GM12878 (cell line): Measurements from ENCODE around the gene HTRA2. TPM values are rescaled to one million over a fixed set of nuclear protein-coding genes. Genes with fewer than 3 reads are reported as not detected.

ENCODE experiments used
- ESRRA ChIP-seq: IDR thresholded peaks from 2 replicates; pipeline ENCODE4 v1.6.1; 2012; ENCODE audit warnings: mild to moderate bottlenecking, low read length, improper control_type of control experiment
- FOXK2 ChIP-seq: fragments of 450-650 bp; IDR thresholded peaks from 2 replicates; pipeline ENCODE4 v1.6.1; 2017; ENCODE audit warnings: mild to moderate bottlenecking, moderate library complexity
- GABPA ChIP-seq: IDR thresholded peaks from 2 replicates; pipeline ENCODE4 v1.6.1; 2014; ENCODE audit warnings: antibody characterized with exemption, low read depth, mild to moderate bottlenecking, inconsistent platforms
- JUND ChIP-seq: IDR thresholded peaks from 2 replicates; pipeline ENCODE4 v1.6.1; 2012; ENCODE audit warnings: low read depth, mild to moderate bottlenecking, low read length, improper control_type of control experiment, moderate library complexity
- NFIC ChIP-seq: IDR thresholded peaks from 2 replicates; pipeline ENCODE4 v1.6.1; 2012; ENCODE audit warnings: low read depth, mild to moderate bottlenecking, inconsistent platforms, low read length, moderate library complexity
- SPI1 ChIP-seq: IDR thresholded peaks from 2 replicates; pipeline ENCODE4 v1.6.1; 2011; ENCODE audit warnings: low read depth, mild to moderate bottlenecking, low read length, moderate library complexity, borderline replicate concordance; ENCODE audit not compliant: insufficient read depth
- polyA plus RNA-seq, 11 experiments: library from polyadenylated mRNA; depleted of rRNA in 4 of 11; unstranded in 6 of 11; stranded (reverse) in 5 of 11; fragments of >200 nt; fragmentation: Nextera tagmentation in 4 of 11; fragmentation: Illumina TruSeq in 1 of 11; extraction: Ambion mirVana in 4 of 11; extraction: Trizol in 1 of 11; gene quantifications; 1 replicate in 1 of 11; 2 replicates in 10 of 11; pipeline versions ENCODE4 v1.2.1 to v1.2.3, GENCODE V29; 2011 to 2016; ENCODE audit warnings: inconsistent platforms in 2 of 11, missing spikeins in 2 of 11, low read depth in 1 of 11
- total RNA-seq, 4 experiments: library from RNA; depleted of rRNA in 3 of 4; stranded (reverse); fragments of >200 nt in 3 of 4; fragmentation: Illumina TruSeq in 1 of 4; extraction: Trizol in 1 of 4; gene quantifications; 2 replicates each; pipeline versions ENCODE4 v1.2.1 to v1.2.3, GENCODE V29; 2013 to 2021
- TF ChIP-seq, protein P1 (sequence below): IDR thresholded peaks from 2 replicates; pipeline ENCODE4 v1.6.1; 2011; ENCODE audit warnings: mild to moderate bottlenecking, low read depth, low read length, moderate library complexity; ENCODE audit not compliant: insufficient replicate concordance

Gene HTRA2
- total and polyA plus RNA-seq, 10 of the 15 experiments (the other 5 are each of a cell fraction or from before 2014, with no cell fraction given): 42.3 to 73.9 (median 54.6) TPM

DNA sequence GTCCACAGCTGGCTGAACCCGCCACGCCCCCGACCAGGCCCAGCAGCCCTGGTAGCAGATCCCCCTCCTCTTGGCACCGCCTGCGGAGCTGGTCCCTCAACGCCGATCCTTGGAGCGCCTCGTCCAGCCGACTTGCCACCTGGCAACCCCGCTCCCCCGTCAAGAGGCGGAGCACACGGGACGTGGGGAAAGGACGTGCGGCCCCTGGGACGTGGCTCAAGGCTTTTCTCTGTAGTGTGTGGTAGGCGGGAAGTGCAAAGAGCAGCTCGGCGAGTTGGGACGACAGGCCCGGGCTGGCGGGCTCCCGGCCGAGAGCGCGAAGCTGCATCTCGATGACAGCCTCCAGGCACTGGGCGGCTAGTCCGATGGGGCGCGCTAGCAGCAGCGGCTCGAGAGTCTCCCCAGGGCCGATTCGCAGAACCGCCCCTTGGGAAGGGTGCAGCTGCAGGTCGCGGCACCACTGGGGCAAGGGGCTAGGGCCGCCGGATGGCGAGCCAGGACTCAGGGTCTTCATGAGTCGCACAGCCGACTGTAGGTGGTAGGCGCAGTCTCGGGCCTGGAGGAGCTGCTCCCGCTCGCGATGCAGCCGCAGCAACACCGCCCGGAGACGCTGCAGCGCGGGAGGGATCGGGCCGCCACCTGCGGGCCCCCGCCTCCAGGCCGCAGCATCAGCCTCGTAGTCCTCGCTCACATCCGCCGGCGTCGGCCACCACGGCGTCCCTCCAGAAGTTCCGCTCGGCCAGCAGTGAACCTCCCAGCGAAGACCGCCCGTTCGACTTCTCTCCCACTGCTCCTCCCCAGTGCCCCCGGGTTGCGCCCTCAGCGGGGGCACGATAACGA, 47.6 kb upstream of the HTRA2 start (continued):
- TF ChIP-seq, protein P1, sequence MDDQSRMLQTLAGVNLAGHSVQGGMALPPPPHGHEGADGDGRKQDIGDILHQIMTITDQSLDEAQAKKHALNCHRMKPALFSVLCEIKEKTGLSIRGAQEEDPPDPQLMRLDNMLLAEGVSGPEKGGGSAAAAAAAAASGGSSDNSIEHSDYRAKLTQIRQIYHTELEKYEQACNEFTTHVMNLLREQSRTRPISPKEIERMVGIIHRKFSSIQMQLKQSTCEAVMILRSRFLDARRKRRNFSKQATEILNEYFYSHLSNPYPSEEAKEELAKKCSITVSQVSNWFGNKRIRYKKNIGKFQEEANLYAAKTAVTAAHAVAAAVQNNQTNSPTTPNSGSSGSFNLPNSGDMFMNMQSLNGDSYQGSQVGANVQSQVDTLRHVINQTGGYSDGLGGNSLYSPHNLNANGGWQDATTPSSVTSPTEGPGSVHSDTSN: no peak
- TF ChIP-seq GABPA (no peak), JUND (no peak), NFIC (no peak), SPI1 (0 out of 2 replicates have a peak, but pooled peaks have one; percentile 2), FOXK2 (no peak), ESRRA (no peak)
